GM12878 (cell line): ENCODE data around the gene ADGRA3. TPM values are rescaled to one million over a fixed set of nuclear protein-coding genes. Genes with fewer than 3 reads are reported as not detected.
A peak's percentile ranks its signal among the peaks of the same experiment; 100 is the strongest.

Experiments used
- ATAC-seq: fragments of 200-7000 bp; cut with Tn5 transposase; 3 replicates; pipeline ENCODE4 v1.9.1; 2020; ENCODE audit warnings: mild to moderate bottlenecking, moderate library complexity
- BruUV-seq: library from RNA; stranded (reverse); fragments of 400-500 nt; replicated peaks from 2 replicates; lab custom pipeline; 2021; lab: Mats Ljungman, UMichigan
- CTCF ChIA-PET: fragments of 300-600 bp; sonication (Branson Sonifier 250); formaldehyde crosslinking; extraction: SDS; loops from one replicate; lab custom pipeline; 2021; ENCODE audit warnings: inconsistent platforms; lab: Yijun Ruan, JAX
- POLR2A ChIA-PET: fragments of 350-600 bp; formaldehyde crosslinking; extraction: SDS; loops from one replicate; lab custom pipeline; 2021; ENCODE audit warnings: inconsistent platforms; lab: Charles Lee
- RAD21 ChIA-PET: fragments of 300-600 bp; sonication (Branson Sonifier 250); formaldehyde crosslinking; loops from one replicate; lab custom pipeline; 2023; ENCODE audit warnings: antibody characterized with exemption; ENCODE audit not compliant: unreplicated experiment; lab: Charles Lee
- SMC1A ChIA-PET: fragments of 300-600 bp; sonication (Branson Sonifier 250); formaldehyde crosslinking; loops from one replicate; lab custom pipeline; 2023; ENCODE audit not compliant: unreplicated experiment, uncharacterized antibody; lab: Charles Lee
- DNase-seq: peaks from one replicate; pipeline ENCODE4 v3.0.0-alpha.2; 2011; ENCODE audit warnings: low read depth, low spot score
- FAIRE-seq: peaks from 3 replicates; lab custom pipeline; 2011; peaks lifted over from hg19 to GRCh38; lab: Jason Lieb, UNC
- H2AFZ ChIP-seq: 2 replicates; pipeline ENCODE4 v1.6.0; 2011; ENCODE audit warnings: low read depth, low read length, control low read depth; ENCODE audit not compliant: control insufficient read depth
- H3K27ac ChIP-seq: 2 replicates; pipeline ENCODE4 v1.5.1; 2011; ENCODE audit warnings: control low read depth; ENCODE audit not compliant: control insufficient read depth, insufficient read depth
- H3K27me3 ChIP-seq, 2 experiments: replicated peaks in 1 of 2; 2 replicates each; pipeline versions ENCODE4 v1.6.0 to v1.6.1; 2011; ENCODE audit warnings: low read length in 1 of 2; ENCODE audit not compliant: control insufficient read depth in 2 of 2, insufficient read depth in 2 of 2
- H3K36me3 ChIP-seq, 2 experiments: 2 replicates each; pipeline ENCODE4 v1.5.1; 2011; ENCODE audit warnings: low read length in 1 of 2; ENCODE audit not compliant: control insufficient read depth in 2 of 2, insufficient read depth in 2 of 2
- H3K4me1 ChIP-seq: 2 replicates; pipeline ENCODE4 v1.6.1; 2011; ENCODE audit warnings: mild to moderate bottlenecking, low read length, moderate library complexity, mixed read lengths; ENCODE audit not compliant: control insufficient read depth, insufficient read depth
- H3K4me2 ChIP-seq: 2 replicates; pipeline ENCODE4 v1.6.0; 2011; ENCODE audit warnings: control low read depth; ENCODE audit not compliant: control insufficient read depth, insufficient read depth
- H3K4me3 ChIP-seq: fragments of 200-600 bp; sonication (generic); 2 replicates; pipeline ENCODE4 v1.5.1; 2016
- H3K79me2 ChIP-seq: 2 replicates; pipeline ENCODE4 v1.6.0; 2011; ENCODE audit warnings: low read length; ENCODE audit not compliant: control insufficient read depth, insufficient read depth
- H3K9ac ChIP-seq: 2 replicates; pipeline ENCODE4 v1.8.0; 2011; ENCODE audit warnings: low read length, control low read depth, mixed read lengths; ENCODE audit not compliant: control insufficient read depth, insufficient read depth
- H3K9me3 ChIP-seq: replicated peaks from 3 replicates; pipeline ENCODE4 v1.5.1; 2011; ENCODE audit warnings: mild to moderate bottlenecking, low read length; ENCODE audit not compliant: control insufficient read depth, insufficient read depth
- H4K20me1 ChIP-seq: 2 replicates; pipeline ENCODE4 v1.6.0; 2011; ENCODE audit not compliant: control insufficient read depth, insufficient read depth
- HCFC1 ChIP-seq: fragments of 150-350 bp; IDR thresholded peaks from 2 replicates; pipeline ENCODE4 v1.6.1; 2014; ENCODE audit warnings: low read length
- IKZF2 ChIP-seq, 2 experiments: fragments of 450-650 bp; IDR thresholded peaks; 2 replicates each; pipeline ENCODE4 v1.6.1; 2017; ENCODE audit warnings: mild to moderate bottlenecking in 2 of 2, moderate library complexity in 2 of 2
- MYC ChIP-seq: IDR thresholded peaks from 2 replicates; pipeline ENCODE4 v1.6.1; 2011; ENCODE audit warnings: mild to moderate bottlenecking, low read length, moderate library complexity, inconsistent platforms; ENCODE audit not compliant: insufficient read depth, insufficient replicate concordance, insufficient read length, severe bottlenecking
- NBN ChIP-seq: fragments of 450-650 bp; IDR thresholded peaks from 2 replicates; pipeline ENCODE4 v1.6.1; 2016
- REST ChIP-seq: IDR thresholded peaks from 2 replicates; pipeline ENCODE4 v1.6.1; 2012; ENCODE audit warnings: mild to moderate bottlenecking, low read depth, low read length
- SRF ChIP-seq, 2 experiments: IDR thresholded peaks; 2 replicates each; pipeline ENCODE4 v1.6.1; 2011; ENCODE audit warnings: low read depth in 2 of 2, low read length in 2 of 2, mild to moderate bottlenecking in 1 of 2, moderate library complexity in 1 of 2
- WGBS: methylation state at CpG from one replicate; pipeline ENCODE4 v1.1.6; 2016; ENCODE audit warnings: low lambda C conversion rate; ENCODE audit not compliant: insufficient replicate concordance, insufficient coverage; ENCODE audit errors: missing lambda C conversion rate; 5-methylcytosine and 5-hydroxymethylcytosine counted together
- in situ Hi-C: fragments of 300-500 bp; cut with MboI; formaldehyde crosslinking; loops from 9 replicates; pipeline ENCODE4 v1.14.3; 2018; ENCODE audit warnings: mixed read lengths
- intact Hi-C: fragments of 100-400 bp; cut with micrococcal nuclease; formaldehyde crosslinking; loops from one replicate; pipeline ENCODE4 v1.14.2; 2022; ENCODE audit not compliant: unreplicated experiment
- polyA plus RNA-seq, 11 experiments: library from polyadenylated mRNA; depleted of rRNA in 4 of 11; unstranded in 6 of 11; stranded (reverse) in 5 of 11; fragments of >200 nt; fragmentation: Nextera tagmentation in 4 of 11; fragmentation: Illumina TruSeq in 1 of 11; extraction: Ambion mirVana in 4 of 11; extraction: Trizol in 1 of 11; gene quantifications; 1 replicate in 1 of 11; 2 replicates in 10 of 11; pipeline versions ENCODE4 v1.2.1 to v1.2.3, GENCODE V29; 2011 to 2016; ENCODE audit warnings: inconsistent platforms in 2 of 11, missing spikeins in 2 of 11, low read depth in 1 of 11
- total RNA-seq, 4 experiments: library from RNA; depleted of rRNA in 3 of 4; stranded (reverse); fragments of >200 nt in 3 of 4; fragmentation: Illumina TruSeq in 1 of 4; extraction: Trizol in 1 of 4; gene quantifications; 2 replicates each; pipeline versions ENCODE4 v1.2.1 to v1.2.3, GENCODE V29; 2013 to 2021

Gene ADGRA3
- total and polyA plus RNA-seq, 10 of the 15 experiments (the other 5 are each of a cell fraction or from before 2014, with no cell fraction given), result 0.24 to 66.2 (median 2.5) TPM

DNA sequence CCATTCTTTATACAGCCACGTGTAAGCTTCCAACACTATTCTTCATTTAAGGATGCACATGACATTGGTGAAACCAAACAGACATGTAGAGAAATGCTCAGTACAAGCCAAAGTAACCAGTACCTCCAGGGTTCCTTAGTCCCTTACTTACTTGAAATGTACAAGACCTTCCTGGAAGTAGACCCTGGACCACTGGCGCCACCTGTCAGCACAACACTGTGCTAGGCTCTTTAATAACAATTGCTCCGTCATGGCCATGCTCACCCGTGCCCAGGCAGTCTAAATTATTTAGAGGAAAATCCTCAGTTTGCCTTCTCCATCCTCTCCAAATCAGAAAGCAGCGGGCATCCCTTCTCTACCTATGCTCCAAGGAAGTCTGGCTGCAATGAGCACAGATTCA lies 52.7 kb downstream of the ADGRA3 start:
- Histone ChIP-seq H3K27ac (no peak overlapping the region), H3K9ac (no peak overlapping the region), H3K9me3 (no peaks in the 10 kb centered on the region), H3K79me2 (no peaks in the 10 kb centered on the region), H3K4me3 (no peak overlapping the region), H3K36me3 (peaks cover 0 to under 1% of the 10 kb centered on the region in 2 experiments; a peak in 1 of 4 replicates), H3K4me1 (no peaks in the 10 kb centered on the region), H3K27me3 (no peaks in the 10 kb centered on the region), H2AFZ (no peak overlapping the region), H3K4me2 (no peak overlapping the region), H4K20me1 (no peaks in the 10 kb centered on the region)
- DNase-seq (no peak), FAIRE-seq (no peak), ATAC-seq (peak; percentile 65)
- ChIA-PET POLR2A (interaction anchor here (1.0 to 2.4 kb wide), 7 partner anchors 9 to 139 kb away, joined by 3 to 9 read pairs (median 5); no protein-coding TSS in a partner anchor), SMC1A (interaction anchor here (0.6 to 4.1 kb wide), 27 partner anchors 8 to 206 kb away, joined by 3 to 49 read pairs (median 4); no protein-coding TSS in a partner anchor), CTCF (interaction anchor here (0.6 to 3.7 kb wide), 17 partner anchors 10 to 228 kb away, joined by 3 to 23 read pairs (median 6); no protein-coding TSS in a partner anchor), RAD21 (interaction anchor here (0.9 to 2.5 kb wide), 12 partner anchors 10 to 206 kb away, joined by 3 to 9 read pairs (median 4); partner anchors contain the start of gene ADGRA3)
- intact Hi-C loops (no loop called here), in situ Hi-C loops (no loop called here)
- TF ChIP-seq IKZF2 (IDR thresholded peaks at IDR 0.05), result no peak
- no peak for TF ChIP-seq MYC
- TF ChIP-seq HCFC1, result no peak
- TF ChIP-seq SRF (IDR thresholded peaks at IDR 0.05; ENCODE audit: low read depth in 2 of 2, low read length in 2 of 2), result no peak
- no peak for TF ChIP-seq REST
- no peak for TF ChIP-seq NBN
- no TSS peak for BruUV-seq
- 12% methylated on average over 5 of the region's 5 CpGs for WGBS
